H1 (cell line): ENCODE data around the gene EPHB1. TPM values are rescaled to one million over a fixed set of nuclear protein-coding genes. Genes with fewer than 3 reads are reported as not detected.

Experiments
- CTCF ChIA-PET: fragments of 300-600 bp; sonication (Branson Sonifier 250); formaldehyde crosslinking; loops from one replicate; lab custom pipeline; 2021; ENCODE audit not compliant: partially characterized antibody; lab: Charles Lee
- POLR2A ChIA-PET: fragments of 300-600 bp; sonication (Branson Sonifier 250); formaldehyde crosslinking; loops from one replicate; lab custom pipeline; 2021; ENCODE audit warnings: inconsistent platforms; ENCODE audit not compliant: partially characterized antibody; lab: Charles Lee
- DNase-seq, 2 experiments: peaks; one replicate each; pipeline versions ENCODE4 v3.0.0 to v3.0.0-alpha.2; 2010 to 2022; ENCODE audit warnings: low spot score in 2 of 2, low read depth in 1 of 2, mixed read lengths in 1 of 2
- FAIRE-seq: peaks from 2 replicates; lab custom pipeline; 2011; peaks lifted over from hg19 to GRCh38; lab: Jason Lieb, UNC
- H2AFZ ChIP-seq: 2 replicates; pipeline ENCODE4 v1.8.1; 2012; ENCODE audit warnings: low read length, inconsistent platforms
- H2AK5ac ChIP-seq: 2 replicates; pipeline ENCODE4 v1.6.1; 2013; ENCODE audit warnings: low read depth, low read length
- H2BK120ac ChIP-seq: replicated peaks from 2 replicates; pipeline ENCODE3; 2013; ENCODE audit warnings: low read depth, low read length, inconsistent platforms
- H2BK12ac ChIP-seq: 2 replicates; pipeline ENCODE4 v1.6.1; 2013; ENCODE audit warnings: low read depth, low read length
- H2BK15ac ChIP-seq: 2 replicates; pipeline ENCODE4 v1.6.1; 2013; ENCODE audit warnings: low read length
- H2BK20ac ChIP-seq: 2 replicates; pipeline ENCODE4 v1.6.1; 2013; ENCODE audit warnings: low read length
- H2BK5ac ChIP-seq: 2 replicates; pipeline ENCODE4 v1.6.1; 2013; ENCODE audit warnings: low read depth, low read length
- H3K14ac ChIP-seq: 2 replicates; pipeline ENCODE4 v1.6.1; 2013; ENCODE audit warnings: inconsistent platforms; ENCODE audit not compliant: insufficient read length
- H3K18ac ChIP-seq: 2 replicates; pipeline ENCODE4 v1.6.1; 2013; ENCODE audit warnings: low read length; ENCODE audit errors: extremely low read depth
- H3K23ac ChIP-seq: 2 replicates; pipeline ENCODE4 v1.6.1; 2013; ENCODE audit warnings: inconsistent platforms; ENCODE audit not compliant: insufficient read length
- H3K23me2 ChIP-seq: 2 replicates; pipeline ENCODE4 v1.6.1; 2013; ENCODE audit warnings: low read depth, low read length
- H3K27ac ChIP-seq: 2 replicates; pipeline ENCODE4 v1.6.1; 2011; ENCODE audit warnings: low read depth, low read length, inconsistent platforms
- H3K27me3 ChIP-seq, 4 experiments: replicated peaks in 1 of 4; 1 replicate in 1 of 4; 2 replicates in 3 of 4; pipeline versions ENCODE4 v1.6.1 to v1.8.1; 2011 to 2013; ENCODE audit warnings: low read length in 3 of 4, mild to moderate bottlenecking in 3 of 4, inconsistent platforms in 2 of 4, mixed read lengths in 2 of 4, moderate library complexity in 1 of 4; ENCODE audit not compliant: control insufficient read depth in 3 of 4, insufficient read depth in 3 of 4; ENCODE audit errors: extremely low read depth in 1 of 4
- H3K36me3 ChIP-seq, 4 experiments: 2 replicates each; pipeline versions ENCODE4 v1.6.1 to v1.8.1; 2011 to 2013; ENCODE audit warnings: mild to moderate bottlenecking in 4 of 4, low read length in 3 of 4, moderate library complexity in 2 of 4, control low read depth in 1 of 4, inconsistent platforms in 1 of 4; ENCODE audit not compliant: insufficient read depth in 4 of 4, control insufficient read depth in 2 of 4
- H3K4ac ChIP-seq: replicated peaks from 2 replicates; pipeline ENCODE3; 2013; ENCODE audit warnings: low read length, low read depth, mixed read lengths, inconsistent platforms; ENCODE audit not compliant: insufficient read length
- H3K4me1 ChIP-seq, 4 experiments: replicated peaks in 1 of 4; 1 replicate in 1 of 4; 2 replicates in 3 of 4; pipeline versions ENCODE4 v1.6.1 to v1.8.1; 2011 to 2013; ENCODE audit warnings: low read length in 3 of 4, inconsistent platforms in 2 of 4, mixed read lengths in 1 of 4; ENCODE audit not compliant: insufficient read depth in 4 of 4, control insufficient read depth in 3 of 4
- H3K4me2 ChIP-seq, 2 experiments: 2 replicates each; pipeline versions ENCODE4 v1.6.1 to v1.8.1; 2011 to 2013; ENCODE audit warnings: low read depth in 2 of 2, low read length in 2 of 2, control low read depth in 1 of 2, inconsistent platforms in 1 of 2, mild to moderate bottlenecking in 1 of 2; ENCODE audit not compliant: insufficient read depth in 1 of 2
- H3K4me3 ChIP-seq, 4 experiments: fragments of 200-600, 300-600 bp in 1 of 4; sonication (generic), shearing (Covaris generic), sonication (Bioruptor Twin) in 1 of 4; 2 replicates each; pipeline versions ENCODE4 v1.5.1 to v1.8.1; 2011 to 2016; ENCODE audit warnings: low read length in 4 of 4, low read depth in 3 of 4, control low read depth in 2 of 4, inconsistent platforms in 2 of 4, mild to moderate bottlenecking in 2 of 4, mixed read lengths in 1 of 4, moderate library complexity in 1 of 4; ENCODE audit not compliant: insufficient read depth in 2 of 4; ENCODE audit errors: extremely low read depth in 1 of 4
- H3K56ac ChIP-seq: replicated peaks from 2 replicates; pipeline ENCODE3; 2013; ENCODE audit warnings: low read depth, mild to moderate bottlenecking, mixed read lengths, low read length, inconsistent platforms; ENCODE audit not compliant: insufficient read length
- H3K79me1 ChIP-seq: 2 replicates; pipeline ENCODE4 v1.6.1; 2013; ENCODE audit warnings: low read depth, low read length, control low read depth
- H3K79me2 ChIP-seq, 2 experiments: 2 replicates each; pipeline versions ENCODE4 v1.6.1 to v1.8.1; 2012 to 2013; ENCODE audit warnings: low read length in 2 of 2, mild to moderate bottlenecking in 2 of 2, inconsistent platforms in 1 of 2; ENCODE audit not compliant: insufficient read depth in 2 of 2, control insufficient read depth in 1 of 2
- H3K9ac ChIP-seq, 4 experiments: replicated peaks in 1 of 4; 1 replicate in 1 of 4; 2 replicates in 3 of 4; pipeline versions ENCODE4 v1.6.1 to v1.8.1; 2011 to 2013; ENCODE audit warnings: low read depth in 3 of 4, low read length in 3 of 4, control low read depth in 2 of 4, mild to moderate bottlenecking in 2 of 4, moderate library complexity in 2 of 4, inconsistent platforms in 1 of 4; ENCODE audit errors: extremely low read depth in 1 of 4
- H3K9me3 ChIP-seq, 2 experiments: 2 replicates each; pipeline versions ENCODE4 v1.6.1 to v1.8.1; 2012 to 2013; ENCODE audit warnings: mild to moderate bottlenecking in 2 of 2, moderate library complexity in 2 of 2, control low read depth in 1 of 2, inconsistent platforms in 1 of 2, low read depth in 1 of 2, low read length in 1 of 2, mixed read lengths in 1 of 2; ENCODE audit not compliant: insufficient read depth in 2 of 2
- H4K20me1 ChIP-seq, 2 experiments: replicated peaks in 1 of 2; 2 replicates each; pipeline versions ENCODE3 to v1.8.1; 2011 to 2013; ENCODE audit warnings: inconsistent platforms in 2 of 2, low read length in 2 of 2, mild to moderate bottlenecking in 1 of 2; ENCODE audit not compliant: insufficient read depth in 2 of 2, control insufficient read depth in 1 of 2
- H4K5ac ChIP-seq: 2 replicates; pipeline ENCODE4 v1.6.1; 2013; ENCODE audit warnings: low read length, low read depth, mixed read lengths, inconsistent platforms; ENCODE audit not compliant: insufficient read length
- H4K8ac ChIP-seq: 2 replicates; pipeline ENCODE4 v1.8.0; 2013; ENCODE audit warnings: mild to moderate bottlenecking, moderate library complexity, low read length, inconsistent platforms; ENCODE audit not compliant: insufficient read depth; ENCODE audit errors: extremely low read depth
- H4K91ac ChIP-seq: replicated peaks from 2 replicates; pipeline ENCODE3; 2013; ENCODE audit warnings: low read length, mixed read lengths, inconsistent platforms; ENCODE audit not compliant: insufficient read length
- CBX5 ChIP-seq: fragments of 300-800, 300-1000 bp; sonication (generic); IDR thresholded peaks from 2 replicates; pipeline ENCODE4 v1.7.1; 2016; ENCODE audit warnings: antibody characterized with exemption, low read length, low read depth
- EP300 ChIP-seq, 2 experiments: IDR thresholded peaks; 1 replicate in 1 of 2; 2 replicates in 1 of 2; pipeline ENCODE4 v1.6.1; 2011 to 2012; ENCODE audit warnings: low read depth in 2 of 2, low read length in 2 of 2, mild to moderate bottlenecking in 2 of 2, borderline replicate concordance in 1 of 2, inconsistent platforms in 1 of 2, moderate library complexity in 1 of 2
- RAD21 ChIP-seq, 2 experiments: IDR thresholded peaks in 1 of 2; conservative IDR thresholded peaks in 1 of 2; 2 replicates each; pipeline ENCODE4 v1.6.1; 2011; ENCODE audit warnings: low read depth in 2 of 2, low read length in 2 of 2, improper control_type of control experiment in 1 of 2, inconsistent platforms in 1 of 2, mild to moderate bottlenecking in 1 of 2, moderate library complexity in 1 of 2
- RBBP5 ChIP-seq: IDR thresholded peaks from 2 replicates; pipeline ENCODE4 v1.7.1; 2012; ENCODE audit warnings: low read depth, mild to moderate bottlenecking, inconsistent platforms, low read length, moderate library complexity, borderline replicate concordance
- RXRA ChIP-seq: IDR thresholded peaks from 2 replicates; pipeline ENCODE4 v1.6.1; 2011; ENCODE audit warnings: low read depth, mild to moderate bottlenecking, low read length, moderate library complexity; ENCODE audit not compliant: insufficient read depth
- SIRT6 ChIP-seq: IDR thresholded peaks from one replicate; pipeline ENCODE4 v1.7.1; 2012; ENCODE audit warnings: low read length, inconsistent platforms
- SIX5 ChIP-seq: IDR thresholded peaks from 2 replicates; pipeline ENCODE4 v1.6.1; 2011; ENCODE audit warnings: mild to moderate bottlenecking, low read depth, low read length
- SP4 ChIP-seq: IDR thresholded peaks from 2 replicates; pipeline ENCODE4 v1.6.1; 2012; ENCODE audit warnings: low read length, inconsistent platforms
- TAF1 ChIP-seq: IDR thresholded peaks from 2 replicates; pipeline ENCODE4 v1.6.1; 2011; ENCODE audit warnings: mild to moderate bottlenecking, low read depth, low read length
- TBP ChIP-seq: IDR thresholded peaks from 2 replicates; pipeline ENCODE4 v1.6.1; 2011; ENCODE audit warnings: low read depth, low read length, improper control_type of control experiment
- TCF12 ChIP-seq: IDR thresholded peaks from 2 replicates; pipeline ENCODE4 v1.6.1; 2011; ENCODE audit warnings: low read depth, mild to moderate bottlenecking, low read length
- WGBS, 2 experiments: shearing (Covaris generic) in 1 of 2; methylation state at CpG; one replicate each; pipeline versions ENCODE4 v1.1.6 to v1.1.7; 2013 to 2015; ENCODE audit warnings: low lambda C conversion rate in 2 of 2, mixed read lengths in 2 of 2, inconsistent platforms in 1 of 2, low coverage in 1 of 2, missing lambda C conversion rate in 1 of 2; ENCODE audit not compliant: insufficient replicate concordance in 2 of 2, insufficient coverage in 1 of 2, insufficient read length in 1 of 2; ENCODE audit errors: extremely low coverage in 1 of 2, missing lambda C conversion rate in 1 of 2; 5-methylcytosine and 5-hydroxymethylcytosine counted together
- polyA plus RNA-seq, 7 experiments: library from polyadenylated mRNA; depleted of rRNA in 3 of 7; stranded (reverse) in 5 of 7; unstranded in 2 of 7; fragments of >200 nt in 5 of 7; fragments of 200-250 nt in 2 of 7; gene quantifications; 1 replicate in 5 of 7; 2 replicates in 1 of 7; 4 replicates in 1 of 7; pipeline versions ENCODE4 v1.2.1 to v1.2.3, GENCODE V29; 2011 to 2013; ENCODE audit warnings: missing spikeins in 2 of 7, mixed read lengths in 2 of 7
- total RNA-seq: library from RNA; stranded (reverse); fragmentation: NEBNext Ultra II Directional; extraction: Animal tissue kit (Norgen Biotek cat#: 25700); gene quantifications from 2 replicates; pipeline ENCODE4 v1.2.1, GENCODE V29; 2021
- TF ChIP-seq, protein P1 (sequence below): IDR thresholded peaks from 2 replicates; pipeline ENCODE4 v1.6.1; 2011; ENCODE audit warnings: low read depth, mild to moderate bottlenecking, low read length; ENCODE audit not compliant: insufficient read depth

The EPHB1 gene
- total and polyA plus RNA-seq, 2 of the 8 experiments (the other 6 are each of a cell fraction or from before 2014, with no cell fraction given), result 3.5 to 5.9 TPM

DNA sequence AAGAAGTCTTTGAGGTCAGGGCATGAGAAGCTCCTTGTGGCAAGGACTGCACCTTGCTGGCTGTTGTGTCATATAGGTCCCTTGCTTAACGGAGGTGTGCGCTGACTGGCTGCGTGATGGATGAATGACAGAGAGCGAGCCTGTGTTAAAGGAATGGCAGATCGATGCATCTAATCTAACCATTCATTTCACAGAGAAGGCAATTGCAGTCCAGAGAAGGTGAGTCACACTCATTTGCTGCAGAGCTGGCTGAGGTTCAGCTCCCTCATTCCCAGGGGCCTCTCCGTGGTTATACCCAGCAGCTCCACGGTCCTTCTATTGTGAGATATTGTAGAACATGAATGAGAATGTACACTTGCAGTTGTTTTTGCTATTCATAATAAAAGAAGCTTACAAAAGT is 289.3 kb downstream of the EPHB1 start:
- Histone ChIP-seq H4K91ac (no peak overlapping the region), H3K4me3 (no peak overlapping the region), H2BK5ac (no peak overlapping the region), H4K5ac (no peak overlapping the region), H3K23ac (no peak overlapping the region), H3K36me3 (no peaks in the 10 kb centered on the region), H3K23me2 (no peaks in the 10 kb centered on the region), H2BK15ac (no peak overlapping the region), H3K27ac (no peak overlapping the region), H4K20me1 (no peaks in the 10 kb centered on the region), H2AFZ (no peak overlapping the region), H3K4ac (no peak overlapping the region), H3K9ac (no peak overlapping the region), H3K4me1 (peaks cover 0 to 3% (median 0%) of the 10 kb centered on the region in 4 experiments; a peak in 2 of 7 replicates), H3K79me2 (no peaks in the 10 kb centered on the region), H4K8ac (no peak overlapping the region), H3K4me2 (no peak overlapping the region), H3K79me1 (no peaks in the 10 kb centered on the region), H2BK20ac (no peak overlapping the region), H3K14ac (no peak overlapping the region), H2BK120ac (no peak overlapping the region), H3K18ac (no peak overlapping the region), H2AK5ac (no peak overlapping the region), H2BK12ac (0 out of 2 replicates have a peak overlapping the region, but pooled peaks have one; percentile 55), H3K9me3 (no peaks in the 10 kb centered on the region), H3K27me3 (no peaks in the 10 kb centered on the region), H3K56ac (no peak overlapping the region)
- ChIA-PET CTCF (interaction anchor here (0.6 to 2.6 kb wide), 8 partner anchors 10 to 708 kb away, joined by 3 to 9 read pairs (median 3); no protein-coding TSS in a partner anchor), POLR2A (interaction anchor here (1.7 kb wide), 1 partner anchor 10 kb away, joined by 4 read pairs; no protein-coding TSS in a partner anchor)
- FAIRE-seq (no peak), DNase-seq (no peak)
- 78% methylated on average over 7 of the region's 7 CpGs; no CpG with 5 or more reads in 1 of the 2 experiments for WGBS, 2 experiments
- TF ChIP-seq EP300 (IDR thresholded peaks at IDR 0.05; ENCODE audit: borderline replicate concordance in 1 of 2, low read depth in 2 of 2, low read length in 2 of 2) (no peak), TBP (no peak), SP4 (no peak), RXRA (no peak), RAD21 (IDR thresholded peaks at IDR 0.05 in 1 of 2, conservative IDR thresholded peaks at IDR 0.05 in 1 of 2; ENCODE audit: low read depth in 2 of 2, low read length in 2 of 2) (no peak), SIX5 (no peak), TAF1 (no peak), SIRT6 (no peak), RBBP5 (no peak), TCF12 (no peak), CBX5 (no peak)
- TF ChIP-seq, protein P1, sequence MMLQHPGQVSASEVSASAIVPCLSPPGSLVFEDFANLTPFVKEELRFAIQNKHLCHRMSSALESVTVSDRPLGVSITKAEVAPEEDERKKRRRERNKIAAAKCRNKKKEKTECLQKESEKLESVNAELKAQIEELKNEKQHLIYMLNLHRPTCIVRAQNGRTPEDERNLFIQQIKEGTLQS, result no peak
